Measurements from ENCODE around the gene SIAH1. TPM values are rescaled to one million over a fixed set of nuclear protein-coding genes. Genes with fewer than 3 reads are reported as not detected.

SIAH1 gene
- total and polyA plus RNA-seq, 2 of the 8 experiments (the other 6 are each of a cell fraction or from before 2014, with no cell fraction given), result 19.5 to 33.9 TPM

- TF ChIP-seq KDM4A (IDR thresholded peaks at IDR 0.05; ENCODE audit: low read depth, low read length, severe bottlenecking) (no peak), GTF2F1 (IDR thresholded peaks at IDR 0.05; ENCODE audit: borderline replicate concordance, low read depth, low read length) (no peak), KDM5A (IDR thresholded peaks at IDR 0.05; ENCODE audit: low read length) (no peak), FOSL1 (IDR thresholded peaks at IDR 0.05; ENCODE audit: insufficient read depth, low read depth, low read length) (no peak), SP4 (IDR thresholded peaks at IDR 0.05; ENCODE audit: low read length) (no peak), YY1 (IDR thresholded peaks at IDR 0.05; ENCODE audit: low read depth, low read length) (no peak), BCL11A (IDR thresholded peaks at IDR 0.05; ENCODE audit: low read depth in 2 of 2, low read length in 2 of 2) (no peak), RFX5 (IDR thresholded peaks at IDR 0.05; ENCODE audit: borderline replicate concordance, low read depth, low read length) (no peak)
Observed at GRCh38 chr16:48310908-48311641, 74.1 kb downstream of the SIAH1 start (continued).

Small RNA genes within 50 kb of the gene (small RNA-seq; reads per million reads assigned to genes)
- not detected for gene RF00017 (ENCODE audit: insufficient read depth)

Other genes with a start within 250 kb of the SIAH1 start
- gene ABCC12, start 229.4 kb downstream of the SIAH1 start, total RNA-seq (2021; fragmentation: NEBNext Ultra II Directional; extraction: Animal tissue kit (Norgen Biotek cat#: 25700)), result not detected in 2 replicates
- 0.02 and 0.05 TPM in 2 replicates for gene ABCC12, start 229.4 kb downstream of the SIAH1 start, polyA plus RNA-seq (2011; rRNA removed)
- gene LONP2, start 141.1 kb downstream of the SIAH1 start, total RNA-seq (2021; fragmentation: NEBNext Ultra II Directional; extraction: Animal tissue kit (Norgen Biotek cat#: 25700)), result 22.4 and 23.1 TPM in 2 replicates
- gene LONP2, start 141.1 kb downstream of the SIAH1 start, polyA plus RNA-seq (2011; rRNA removed), result 7.0 and 8.1 TPM in 2 replicates
- not detected in 2 replicates for gene ABCC11, start 137.9 kb downstream of the SIAH1 start, total RNA-seq (2021; fragmentation: NEBNext Ultra II Directional; extraction: Animal tissue kit (Norgen Biotek cat#: 25700))
- 0.06 TPM in 2 replicates for gene ABCC11, start 137.9 kb downstream of the SIAH1 start, polyA plus RNA-seq (2011; rRNA removed)
- gene N4BP1, start 224.8 kb upstream of the SIAH1 start, total RNA-seq (2021; fragmentation: NEBNext Ultra II Directional; extraction: Animal tissue kit (Norgen Biotek cat#: 25700)), result 33.1 and 33.4 TPM in 2 replicates
- 13.5 TPM in 2 replicates for gene N4BP1, start 224.8 kb upstream of the SIAH1 start, polyA plus RNA-seq (2011; rRNA removed)

Measured in H1 (cell line).